HG03045 (cell line): ENCODE measurements around the gene RYR3.

Experiments
- ATAC-seq: cut with Tn5 transposase; IDR thresholded peaks from one replicate; pipeline ENCODE4 v1.9.1; 2021; ENCODE audit warnings: mild to moderate bottlenecking, moderate library complexity; ENCODE audit not compliant: unreplicated experiment

The RYR3 gene

DNA sequence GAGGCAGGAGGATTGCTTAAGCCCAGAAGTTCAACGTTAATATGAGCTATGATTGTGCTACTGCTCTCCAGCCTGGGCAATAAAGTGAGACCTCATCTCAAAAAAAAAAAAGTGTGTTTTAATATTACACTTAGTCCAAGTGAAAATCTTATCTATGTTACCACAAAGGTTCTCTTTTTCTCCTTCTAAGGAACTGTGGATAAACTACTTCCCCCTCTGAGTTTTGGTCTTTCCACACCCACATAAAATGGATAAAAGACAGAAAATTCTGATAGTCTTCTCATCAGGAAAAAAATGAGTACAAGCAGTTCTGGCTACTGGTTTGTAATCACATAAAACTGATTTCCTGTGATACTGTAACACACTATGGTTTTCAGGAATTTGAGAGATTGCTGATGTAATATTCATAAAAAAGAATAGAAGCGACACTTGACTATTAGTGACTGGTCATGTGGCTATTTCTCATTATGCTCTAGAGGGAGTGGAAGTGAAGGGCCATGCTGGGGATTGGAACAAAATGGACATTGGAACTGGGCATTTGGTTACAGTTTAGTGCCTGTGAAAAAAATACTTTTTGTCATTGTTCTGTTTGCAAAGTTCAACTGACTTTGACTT is 68.2 kb downstream of the RYR3 start:
- ATAC-seq: no peak

DNA sequence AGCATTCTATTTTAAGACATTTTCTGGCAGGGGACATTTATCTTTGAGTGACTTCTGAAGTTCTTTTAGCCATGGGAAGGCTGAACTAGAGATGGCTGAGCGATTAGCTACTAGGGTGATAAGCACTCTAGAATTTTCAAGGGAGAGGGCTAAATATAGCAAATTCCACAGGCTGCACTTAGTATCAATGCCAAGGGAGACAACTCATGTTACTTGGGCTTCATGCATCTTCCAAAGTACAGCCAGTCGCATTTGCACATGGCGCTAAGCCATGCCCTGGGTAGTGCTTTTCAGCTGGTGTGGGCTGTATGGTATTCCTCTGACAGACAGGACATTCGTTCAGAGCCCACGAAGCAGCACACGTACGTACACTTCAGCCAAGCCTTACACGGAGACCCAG is 69.6 kb downstream of the RYR3 start:
- no peak for ATAC-seq

DNA sequence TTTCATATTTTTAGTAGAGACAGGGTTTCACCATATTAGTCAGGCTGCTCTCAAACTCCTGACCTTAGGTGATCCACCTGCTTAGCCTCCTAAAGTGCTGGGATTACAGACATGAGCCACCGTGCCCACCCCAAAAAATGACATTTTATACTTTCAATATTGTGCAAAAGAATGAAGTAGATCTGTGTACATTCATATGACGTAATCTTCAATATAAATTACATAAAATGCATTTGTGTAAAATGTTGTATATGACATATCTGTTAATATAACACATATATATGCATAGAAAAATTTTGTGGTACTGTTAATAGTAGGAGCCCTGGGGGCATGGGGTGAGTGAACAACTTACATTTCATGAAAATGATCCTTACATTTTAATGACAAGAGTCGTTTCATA is 71.7 kb downstream of the RYR3 start:
- ATAC-seq: no peak

DNA sequence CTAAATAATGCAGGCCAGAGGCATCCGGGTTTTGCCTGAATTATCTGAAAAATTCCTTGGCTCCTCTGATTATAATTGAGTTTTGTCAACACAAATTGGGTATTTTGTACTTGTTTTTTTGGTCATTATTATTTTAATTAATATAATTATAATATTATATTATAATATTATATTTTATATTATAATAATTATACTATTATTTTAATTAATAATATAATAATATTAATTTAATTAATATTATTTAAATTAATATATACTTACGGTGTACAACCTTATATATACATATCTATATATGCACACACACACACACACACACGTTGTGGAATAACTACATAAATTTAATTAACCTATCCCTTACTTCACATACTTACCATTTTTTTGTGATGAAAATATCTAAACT is 73.5 kb downstream of the RYR3 start:
- no peak for ATAC-seq

DNA sequence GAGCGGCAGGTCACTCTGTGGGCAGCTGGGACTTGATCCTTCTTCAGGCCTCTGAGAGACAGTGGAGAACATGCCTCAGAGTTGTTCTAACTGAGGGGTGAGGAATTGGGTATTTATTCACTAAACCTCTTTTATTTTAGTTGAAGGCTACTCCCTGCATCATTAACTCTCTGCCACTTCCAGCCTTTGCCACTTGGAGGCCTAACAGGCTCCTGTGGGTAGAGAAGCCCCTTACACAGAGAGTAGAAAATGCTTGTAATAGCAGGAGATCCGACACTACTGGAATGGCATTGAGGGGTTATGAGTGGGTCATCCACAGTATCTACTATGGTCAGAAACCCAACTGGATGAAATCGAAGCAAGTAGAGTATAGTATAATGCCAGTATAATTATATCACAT is 81.7 kb downstream of the RYR3 start:
- ATAC-seq: no peak

DNA sequence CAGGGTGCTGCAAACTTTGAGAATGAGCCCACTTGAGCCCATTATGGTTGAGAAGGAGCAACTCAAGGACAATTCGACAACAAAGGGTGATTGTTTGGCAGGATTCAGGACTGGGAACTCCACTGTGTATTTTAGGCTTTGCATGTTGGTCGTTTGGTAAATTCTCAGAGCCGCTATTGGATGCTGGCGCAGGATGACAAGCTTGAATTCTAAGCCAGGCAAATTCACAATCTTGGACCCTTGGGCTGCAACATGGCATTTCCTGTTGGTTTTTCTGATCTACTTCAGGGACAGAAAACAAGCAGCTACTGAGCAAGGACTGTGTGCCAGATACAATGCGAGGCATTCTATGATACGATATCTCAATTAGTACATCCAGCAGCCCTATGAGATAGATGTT is 82.8 kb downstream of the RYR3 start:
- no peak for ATAC-seq

DNA sequence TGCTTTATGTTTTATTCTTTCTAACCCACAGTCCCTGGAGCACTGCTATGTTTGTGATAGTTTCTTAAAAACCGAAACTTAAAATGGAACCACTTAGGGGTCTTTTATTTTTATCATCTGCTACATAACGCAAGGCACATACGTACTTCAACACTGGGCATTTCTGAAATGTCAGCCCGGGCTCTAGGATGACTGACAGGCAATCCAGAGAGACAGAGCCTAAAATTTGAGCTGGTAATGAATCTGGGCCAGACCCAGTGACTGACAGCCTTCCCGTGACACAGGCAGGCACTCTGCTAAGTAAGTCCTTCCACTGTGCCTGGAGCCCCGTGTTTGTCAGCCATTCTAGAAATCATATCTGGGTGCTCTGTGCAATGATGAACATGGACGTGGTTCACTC is 84.6 kb downstream of the RYR3 start:
- no peak for ATAC-seq

DNA sequence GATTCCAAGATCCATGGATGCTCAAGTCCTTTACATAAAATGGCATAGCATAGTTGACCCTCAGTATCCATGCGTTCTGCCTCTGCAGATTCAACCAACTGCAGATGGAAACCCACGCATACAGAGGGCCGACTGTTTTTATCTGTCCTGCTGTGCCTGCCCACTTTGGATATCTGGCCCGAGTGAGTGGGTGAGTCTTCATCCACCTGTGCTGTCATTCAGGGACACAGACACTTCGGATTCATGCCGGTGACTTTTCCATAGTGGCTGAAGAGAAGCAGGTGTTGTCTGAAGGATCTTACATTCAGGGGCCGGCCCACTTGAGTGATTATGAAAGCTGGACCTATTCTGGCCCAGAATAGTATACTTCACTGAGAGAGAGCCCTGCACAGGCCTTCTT is 85.1 kb downstream of the RYR3 start:
- no peak for ATAC-seq

DNA sequence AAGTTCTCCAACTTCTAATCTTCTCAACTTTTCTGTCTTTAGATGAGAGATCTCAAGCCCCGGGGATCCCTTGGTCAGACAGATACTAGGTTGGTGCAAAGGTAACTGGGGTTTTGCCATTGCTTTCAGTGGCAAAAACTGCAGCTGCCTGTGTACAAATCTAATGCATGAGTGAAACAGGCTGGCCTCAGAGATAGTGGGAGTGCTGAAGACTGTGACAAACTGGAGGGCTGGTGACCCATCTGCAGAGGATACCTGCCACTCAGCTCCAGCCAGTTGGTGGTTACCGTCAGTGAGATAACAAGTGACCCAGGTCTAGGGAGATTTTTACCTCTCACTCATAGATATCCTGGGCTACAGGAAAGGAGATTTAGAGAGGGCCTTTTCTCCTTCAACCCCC is 85.7 kb downstream of the RYR3 start:
- ATAC-seq: no peak

DNA sequence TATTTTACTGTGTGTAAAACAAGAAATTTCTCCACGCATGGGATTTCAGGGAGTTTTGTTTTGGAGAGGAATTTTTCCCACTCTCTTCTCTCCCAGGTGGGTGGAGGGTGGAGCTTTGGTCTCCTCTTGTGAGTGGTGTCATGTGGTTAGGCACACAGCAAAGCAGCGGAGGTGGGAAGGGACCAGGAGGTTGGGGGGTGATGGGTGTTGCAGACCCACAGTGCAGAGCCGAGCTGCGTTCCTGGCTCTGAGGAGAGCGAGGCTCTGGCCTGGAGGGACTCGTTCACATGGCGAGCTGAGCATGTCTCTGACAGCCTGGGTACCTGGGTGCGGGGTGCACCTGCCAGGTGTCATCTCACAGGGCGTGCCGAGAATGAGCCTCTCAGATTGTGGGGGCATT is 87.8 kb downstream of the RYR3 start:
- no peak for ATAC-seq

DNA sequence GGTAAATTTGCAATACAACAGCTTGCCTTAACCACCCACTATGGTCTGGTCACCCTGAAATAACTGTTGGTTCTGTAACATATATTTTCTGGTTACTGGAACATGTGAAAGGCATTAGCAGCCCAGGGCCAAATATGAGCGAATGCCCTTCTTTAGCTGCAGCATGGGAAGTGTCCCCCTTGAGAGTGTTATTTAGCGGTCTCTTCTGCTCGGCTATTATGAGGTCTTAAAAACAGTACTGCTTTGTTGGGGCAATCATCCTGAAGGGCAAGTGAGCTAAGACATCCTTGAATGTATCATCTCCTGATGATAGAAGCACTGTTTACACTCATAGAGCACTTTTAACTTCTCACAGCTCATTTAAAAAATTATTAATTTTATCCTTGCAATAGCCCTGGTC is 90.2 kb downstream of the RYR3 start:
- no peak for ATAC-seq

DNA sequence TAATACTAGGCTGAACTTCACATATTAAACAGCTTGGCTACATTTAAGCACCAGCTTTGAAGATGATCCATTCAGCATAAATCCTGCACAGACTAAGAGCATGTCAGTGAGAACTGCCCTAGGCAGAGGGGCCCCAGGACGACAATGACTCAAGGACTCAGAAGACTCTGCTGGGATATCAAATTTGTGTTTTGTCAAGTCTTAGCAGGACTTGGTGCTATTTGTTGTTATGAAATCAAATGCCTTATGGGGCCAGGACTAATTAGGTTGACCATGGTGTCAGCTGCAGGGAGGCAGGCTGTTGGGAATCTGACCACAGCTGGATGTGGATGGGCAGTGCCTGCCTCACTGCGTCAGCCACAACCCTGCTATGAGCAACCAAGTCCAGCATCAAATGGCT is 91.8 kb downstream of the RYR3 start:
- no peak for ATAC-seq

DNA sequence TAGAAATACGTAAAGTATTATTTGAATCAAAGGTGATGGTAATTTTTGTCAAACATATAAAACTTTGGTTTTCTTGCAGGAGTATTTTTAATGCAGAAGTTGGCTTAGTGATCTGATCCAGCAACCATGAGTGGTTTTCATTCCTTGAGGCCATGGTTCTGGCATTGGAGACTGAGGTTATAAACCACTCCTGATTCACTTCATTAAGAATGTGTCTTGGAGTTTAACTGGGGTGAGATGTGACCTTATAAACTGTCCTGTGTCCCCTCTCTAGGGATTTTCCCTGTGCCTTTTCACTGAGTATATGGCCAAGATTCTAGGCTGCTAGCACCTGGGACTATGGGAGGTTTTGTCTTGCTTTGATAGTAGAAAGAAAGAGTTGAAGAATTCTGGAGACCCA is 94.3 kb downstream of the RYR3 start:
- ATAC-seq: no peak

DNA sequence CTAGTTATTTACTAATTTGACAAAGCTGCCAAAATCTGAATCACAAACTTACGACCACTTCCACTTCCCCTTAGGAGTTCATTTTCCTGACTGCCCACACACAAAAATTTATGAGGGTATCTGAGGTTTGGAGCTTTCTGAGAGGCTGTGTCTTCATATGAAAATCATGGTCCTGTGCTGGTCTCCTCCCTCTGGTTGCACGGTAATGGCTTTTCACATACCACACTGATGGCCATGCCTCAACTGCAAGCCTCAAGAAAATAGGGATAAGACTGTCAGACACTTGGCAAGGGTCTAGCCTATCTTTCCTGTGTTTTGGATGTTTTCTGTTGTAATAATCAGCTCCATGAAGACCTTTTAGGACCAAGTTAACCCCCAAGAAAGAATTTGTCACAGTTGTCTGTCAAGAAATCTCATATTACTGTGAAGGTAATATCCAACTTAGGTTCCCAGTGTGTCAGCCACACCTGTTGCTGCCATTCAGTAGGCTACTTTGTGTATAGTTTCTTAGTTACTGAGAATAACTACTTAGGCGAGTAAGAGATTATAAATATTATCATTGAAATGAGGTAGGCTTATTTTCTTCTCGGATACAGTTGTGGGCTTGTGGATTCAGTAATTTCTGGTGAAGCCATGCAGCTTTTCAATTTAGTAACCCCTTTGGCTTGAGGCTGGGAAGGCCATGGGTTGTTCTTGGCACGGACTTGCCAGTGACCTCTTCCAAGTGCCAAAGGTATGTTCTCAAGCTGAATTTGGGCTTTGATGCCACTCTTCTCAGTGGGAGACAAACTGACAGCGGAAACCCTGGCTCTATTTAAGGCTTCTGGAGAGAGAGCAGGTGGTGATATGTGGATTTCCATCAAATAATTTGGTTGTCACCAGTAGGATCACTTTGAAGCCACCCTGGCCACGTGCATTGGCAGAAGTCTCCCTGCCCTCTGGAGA is 101.1 kb downstream of the RYR3 start:
- no peak for ATAC-seq

DNA sequence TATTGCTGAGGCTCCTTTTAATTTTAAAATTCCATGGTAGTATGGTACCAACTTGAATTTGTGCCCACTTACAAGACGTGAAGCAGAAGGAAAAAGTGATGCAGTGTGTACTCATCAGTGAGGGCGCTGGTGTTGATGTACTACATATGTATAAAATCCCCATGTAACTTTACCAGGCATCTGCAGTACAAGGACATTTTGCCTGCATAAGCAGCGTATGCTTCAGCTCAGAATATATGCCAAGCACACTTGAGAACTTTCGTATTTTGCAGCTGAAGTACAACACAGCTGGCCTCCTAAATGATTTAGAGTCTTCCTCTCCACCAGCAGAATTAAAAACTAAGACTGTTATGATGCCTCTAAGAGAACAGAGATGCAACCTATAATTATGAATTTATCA is 108.9 kb downstream of the RYR3 start:
- ATAC-seq: no peak

DNA sequence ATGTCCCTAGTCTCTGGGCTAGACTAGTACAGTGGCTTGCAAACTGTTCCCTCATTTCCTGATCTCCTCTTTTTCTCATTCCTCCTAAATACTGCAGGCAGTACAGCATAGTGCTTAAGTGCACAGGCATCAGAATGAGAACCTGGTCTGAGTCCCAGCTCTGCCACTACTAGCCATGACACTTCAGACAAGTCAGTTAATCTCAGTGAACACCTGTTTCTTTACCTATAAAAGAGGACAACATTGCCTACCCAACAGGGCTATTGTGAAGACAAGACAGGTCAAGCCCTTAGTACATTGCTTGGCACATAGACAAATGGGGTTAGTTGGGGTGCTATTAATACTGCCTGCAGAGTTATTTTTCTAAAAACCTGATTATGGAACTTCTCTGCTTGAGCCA is 113.3 kb downstream of the RYR3 start:
- no peak for ATAC-seq

DNA sequence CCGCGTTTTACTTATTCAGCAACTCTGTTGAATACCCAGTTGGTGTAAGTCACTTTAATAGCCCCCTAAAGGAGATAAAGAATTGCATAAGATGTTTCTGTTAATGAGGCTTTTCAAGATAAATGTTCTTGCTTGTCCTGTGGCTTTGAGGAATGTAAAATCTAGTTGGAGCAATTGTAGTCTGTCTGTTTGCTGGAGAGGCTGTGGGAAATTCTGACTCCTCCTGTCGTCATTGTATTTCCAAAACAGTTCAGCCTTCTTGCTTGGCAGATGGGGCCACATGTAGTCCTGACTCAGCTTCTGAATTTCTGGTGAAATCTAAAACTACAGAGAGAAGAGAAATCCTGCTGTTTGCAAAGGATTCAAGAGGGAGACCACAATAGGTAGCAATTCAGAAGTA is 114.4 kb downstream of the RYR3 start:
- no peak for ATAC-seq

DNA sequence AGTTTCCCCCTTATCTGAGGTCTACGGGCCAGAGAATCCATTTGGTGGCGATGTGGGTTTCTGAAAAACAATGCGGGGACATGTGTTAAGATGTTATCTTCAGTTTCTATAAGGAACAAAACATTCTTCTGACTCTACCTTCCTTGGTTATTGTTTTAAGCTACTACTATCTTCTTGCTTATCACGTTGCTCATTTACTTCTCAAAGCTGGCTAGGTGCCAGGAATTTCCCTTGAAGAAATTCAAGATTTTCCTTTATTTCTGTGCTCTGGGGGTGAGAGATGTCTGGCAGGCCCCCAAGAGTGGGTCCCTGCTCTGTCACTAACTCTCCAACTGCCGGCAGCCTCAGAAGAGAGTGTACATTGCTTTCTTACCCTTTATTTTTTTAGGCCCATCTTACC is 119.8 kb downstream of the RYR3 start:
- ATAC-seq: no peak

DNA sequence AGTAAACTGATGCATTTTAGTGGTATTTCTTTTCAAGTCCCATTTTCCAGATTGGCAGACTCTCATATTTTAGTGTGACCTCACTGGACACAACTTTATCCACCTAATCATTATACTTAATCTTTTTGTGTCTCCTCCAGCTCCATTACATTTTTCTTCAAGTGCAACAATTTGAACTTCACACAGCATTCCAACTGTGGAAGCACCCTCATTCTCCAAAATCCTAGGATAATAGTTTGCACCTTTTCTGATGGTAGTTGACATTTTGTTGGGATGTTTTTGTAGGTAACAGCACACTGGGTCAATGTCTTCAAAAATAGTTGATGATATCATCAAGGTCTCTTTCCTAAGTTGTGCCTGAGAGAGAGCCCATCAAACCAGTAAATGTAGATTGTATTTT is 123.1 kb downstream of the RYR3 start:
- no peak for ATAC-seq

DNA sequence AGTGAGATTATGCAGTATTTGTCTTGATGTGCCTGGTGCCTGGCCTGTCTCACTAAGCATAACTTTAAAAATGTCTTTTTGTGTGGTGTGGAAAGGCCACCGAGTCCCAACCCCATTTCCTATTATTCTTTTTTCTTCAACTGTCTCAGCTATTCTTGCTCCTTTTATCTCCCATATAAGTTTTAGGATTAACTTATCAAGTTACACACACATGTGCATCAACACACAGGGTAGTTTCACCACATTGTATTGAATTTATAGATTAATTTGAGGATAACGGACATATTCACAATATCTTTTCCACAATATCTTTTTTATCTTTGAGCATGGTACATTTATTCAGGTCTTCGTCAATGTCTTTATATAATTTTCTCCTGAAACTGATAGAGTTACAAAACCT is 127.6 kb downstream of the RYR3 start:
- no peak for ATAC-seq

DNA sequence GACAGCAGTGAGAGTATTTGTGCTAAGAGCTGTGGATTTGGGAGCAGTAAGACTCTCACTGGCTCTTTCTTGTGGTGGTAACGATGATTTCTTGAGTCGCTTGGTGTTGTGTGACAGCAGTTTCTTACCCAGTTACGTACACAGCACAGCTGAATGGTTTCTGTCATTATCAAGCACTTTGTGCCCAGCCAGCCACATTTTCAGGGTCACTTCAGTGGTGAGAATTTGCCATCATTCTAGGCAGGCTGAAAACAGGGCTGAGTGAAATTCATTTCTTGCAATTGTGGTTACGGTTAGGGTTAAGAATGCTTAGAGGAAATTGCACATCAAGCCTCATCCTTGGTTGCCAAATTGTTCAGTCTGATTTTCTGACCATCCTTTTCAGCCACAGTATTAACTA is 130.1 kb downstream of the RYR3 start:
- ATAC-seq: no peak

DNA sequence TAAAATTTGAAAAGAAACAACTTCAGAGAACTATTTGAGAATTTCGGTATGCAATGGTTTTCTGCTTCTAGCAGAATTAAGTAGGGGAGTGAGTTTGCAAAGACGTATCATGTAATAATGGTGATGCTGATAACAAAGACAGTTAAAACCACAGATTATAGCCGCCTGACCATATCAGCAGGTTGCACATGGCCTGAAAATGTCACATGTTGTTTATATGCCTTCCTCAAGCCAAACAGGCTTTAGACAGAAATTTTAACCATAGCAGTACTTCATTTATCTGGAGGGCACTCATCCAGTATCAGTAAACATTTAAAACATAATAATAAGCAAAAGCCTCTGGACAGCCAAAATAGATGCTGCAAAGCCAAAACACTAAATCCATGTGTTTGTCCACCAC is 131.7 kb downstream of the RYR3 start:
- ATAC-seq: no peak

DNA sequence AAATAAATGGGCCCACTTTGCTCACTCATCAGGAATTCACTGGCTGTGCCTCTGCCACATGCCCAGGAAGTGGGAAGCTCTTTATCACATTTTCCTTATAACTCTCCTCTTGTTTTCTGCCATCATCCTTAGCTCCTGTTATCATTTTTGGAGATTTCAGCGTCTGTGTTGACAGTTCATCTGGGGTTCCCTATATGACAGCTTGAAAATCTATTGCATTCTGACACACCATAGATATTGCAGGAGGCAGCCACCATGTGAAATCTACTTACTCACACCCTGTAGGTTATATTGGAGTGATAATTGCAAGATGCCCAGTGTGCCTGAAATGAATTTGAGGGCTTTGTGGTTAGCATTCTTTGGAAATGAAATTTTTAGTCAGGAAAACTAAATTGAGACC is 132.9 kb downstream of the RYR3 start:
- ATAC-seq: no peak
